H7 (cell line): ENCODE data around the gene CD1D. TPM values are rescaled to one million over a fixed set of nuclear protein-coding genes. Genes with fewer than 3 reads are reported as not detected.
"Not testable (repeated sequence)": the region's sequence is repeated elsewhere in the genome, so short reads cannot be mapped to it uniquely, and the experiment has no call there.

Experiments used
- DNase-seq: peaks from one replicate; pipeline ENCODE4 v3.0.0; 2012
- H3K27me3 ChIP-seq: 2 replicates; pipeline ENCODE4 v1.6.0; 2011; ENCODE audit warnings: mild to moderate bottlenecking, low read length; ENCODE audit not compliant: control insufficient read depth, insufficient read depth
- H3K36me3 ChIP-seq: replicated peaks from 2 replicates; pipeline ENCODE4 v1.5.1; 2011; ENCODE audit warnings: low read length; ENCODE audit not compliant: control insufficient read depth, insufficient read depth
- H3K4me3 ChIP-seq: 2 replicates; pipeline ENCODE4 v1.5.1; 2011; ENCODE audit warnings: low read depth, mild to moderate bottlenecking, control low read depth, low read length, moderate library complexity; ENCODE audit not compliant: insufficient read depth
- total RNA-seq: library from RNA; depleted of rRNA; stranded (reverse); fragments of >200 nt; shearing (Covaris generic); gene quantifications from 2 replicates; pipeline ENCODE4 v1.2.3, GENCODE V29; 2014

CD1D gene
- total RNA-seq, 1 experiment from 2014 or later: 5.9 TPM

GRCh38 chr1:158154501-158154900, 26.2 kb upstream of the CD1D start:
- Histone ChIP-seq H3K36me3 (no peaks in the 10 kb centered on the region), H3K4me3 (no peak overlapping the region), H3K27me3 (no peaks in the 10 kb centered on the region)
- DNase-seq: no peak

- H3K36me3 ChIP-seq: no peaks in the 10 kb centered on the region
- H3K27me3 ChIP-seq: no peaks in the 10 kb centered on the region
- no peak overlapping the region for H3K4me3 ChIP-seq
- no peak for DNase-seq
These were observed 25.0 kb upstream of the CD1D start for GRCh38 chr1:158155673-158156072.

- Histone ChIP-seq H3K4me3 (no peak overlapping the region), H3K27me3 (no peaks in the 10 kb centered on the region; the same call in 1 of the 2 replicates), H3K36me3 (no peaks in the 10 kb centered on the region)
- DNase-seq: no peak
These were observed 21.1 kb upstream of the CD1D start for GRCh38 chr1:158159597-158159996.

DNA sequence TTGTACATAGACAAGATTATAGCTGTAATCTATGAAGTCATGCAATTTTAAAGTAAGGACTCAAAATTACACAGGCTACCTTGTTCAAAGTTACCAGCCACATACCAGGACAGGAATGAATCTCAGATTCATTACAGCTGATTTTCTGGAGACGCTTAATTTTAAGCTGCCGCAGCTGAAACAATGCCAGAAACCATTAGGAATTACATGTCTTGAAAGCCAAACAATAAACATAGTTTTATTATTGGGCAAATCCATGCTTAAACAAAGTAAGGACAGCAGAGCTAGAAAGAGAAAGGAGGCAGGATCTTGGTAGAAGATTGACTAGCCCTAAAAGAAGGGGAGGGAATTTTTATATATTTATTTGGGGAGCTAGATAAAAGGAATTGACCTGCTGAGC, 19.2 kb upstream of the CD1D start:
- Histone ChIP-seq H3K4me3 (no peak overlapping the region), H3K27me3 (no peaks in the 10 kb centered on the region; the same call in 1 of the 2 replicates), H3K36me3 (no peaks in the 10 kb centered on the region)
- DNase-seq: no peak

GRCh38 chr1:158163000-158163947, 17.4 kb upstream of the CD1D start:
- Histone ChIP-seq H3K4me3 (no peak overlapping the region), H3K36me3 (no peaks in the 10 kb centered on the region), H3K27me3 (no peaks in the 10 kb centered on the region; the same call in 1 of the 2 replicates)
- no peak for DNase-seq

DNA sequence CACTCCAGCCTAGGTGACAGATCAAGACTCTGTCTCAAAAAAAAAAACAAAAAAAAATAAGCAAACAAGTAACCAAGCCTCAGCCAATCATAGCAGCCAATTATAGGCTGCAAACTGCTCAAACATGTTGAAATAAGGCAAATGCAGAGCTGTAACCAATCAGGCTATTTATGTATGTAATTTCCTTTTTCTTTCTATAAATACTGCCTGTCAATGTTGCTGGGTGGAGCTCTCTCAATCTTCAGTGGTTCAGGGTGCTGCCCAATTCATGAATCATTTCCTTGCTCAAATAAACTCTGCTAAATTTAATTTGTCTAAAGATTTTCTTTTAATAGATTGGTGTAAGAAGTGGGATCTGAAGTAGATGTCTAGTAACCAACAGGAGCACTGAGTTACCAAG, 11.6 kb upstream of the CD1D start:
- Histone ChIP-seq H3K27me3 (no peaks in the 10 kb centered on the region; the same call in 1 of the 2 replicates), H3K36me3 (no peaks in the 10 kb centered on the region), H3K4me3 (no peak overlapping the region)
- no peak for DNase-seq

DNA sequence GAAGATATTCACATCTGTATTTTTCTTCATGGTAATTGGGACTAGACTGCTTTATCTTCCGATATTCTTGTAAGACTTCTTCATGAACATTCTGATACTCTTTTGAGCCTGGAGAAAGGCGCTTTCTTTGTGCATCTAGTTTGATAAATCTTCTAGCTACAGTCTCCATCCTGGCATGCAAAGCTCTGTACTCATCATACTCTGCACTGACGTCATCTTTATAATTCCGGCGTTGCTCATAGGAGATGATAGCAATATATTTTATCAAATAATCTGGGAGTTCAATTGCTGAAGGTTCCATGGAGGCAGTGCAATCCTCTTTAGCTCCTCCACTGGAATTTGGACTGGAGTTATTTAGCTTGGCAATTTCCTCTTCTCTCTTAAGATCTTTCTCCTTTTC, 4.8 kb upstream of the CD1D start:
- DNase-seq, H3K4me3 ChIP-seq, H3K36me3 ChIP-seq: not testable (repeated sequence)
- peaks cover 46% of the 10 kb centered on the region for H3K27me3 ChIP-seq

DNA sequence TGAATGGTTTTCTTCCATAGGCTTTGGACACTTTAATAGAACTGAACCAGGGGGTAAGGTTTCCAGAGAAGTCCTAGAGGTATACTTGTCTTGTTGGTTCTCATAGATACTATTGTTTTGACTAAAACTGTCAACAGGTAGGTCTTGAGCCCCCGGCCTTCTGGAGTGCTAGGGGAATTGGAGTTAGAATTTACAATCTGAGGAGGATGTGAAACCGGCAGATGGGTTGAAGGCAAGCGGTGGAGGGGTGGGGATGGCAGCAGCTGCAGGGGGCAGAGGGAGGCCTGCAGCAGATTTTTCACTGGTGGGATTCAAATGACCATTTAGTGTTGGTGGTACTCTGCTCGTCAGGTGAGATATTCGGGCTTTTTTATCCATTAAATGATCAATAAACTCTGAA, 4.3 kb upstream of the CD1D start:
- Histone ChIP-seq H3K4me3 (no peak overlapping the region), H3K27me3 (peaks cover 51% of the 10 kb centered on the region), H3K36me3 (no peaks in the 10 kb centered on the region)
- no peak for DNase-seq

DNA sequence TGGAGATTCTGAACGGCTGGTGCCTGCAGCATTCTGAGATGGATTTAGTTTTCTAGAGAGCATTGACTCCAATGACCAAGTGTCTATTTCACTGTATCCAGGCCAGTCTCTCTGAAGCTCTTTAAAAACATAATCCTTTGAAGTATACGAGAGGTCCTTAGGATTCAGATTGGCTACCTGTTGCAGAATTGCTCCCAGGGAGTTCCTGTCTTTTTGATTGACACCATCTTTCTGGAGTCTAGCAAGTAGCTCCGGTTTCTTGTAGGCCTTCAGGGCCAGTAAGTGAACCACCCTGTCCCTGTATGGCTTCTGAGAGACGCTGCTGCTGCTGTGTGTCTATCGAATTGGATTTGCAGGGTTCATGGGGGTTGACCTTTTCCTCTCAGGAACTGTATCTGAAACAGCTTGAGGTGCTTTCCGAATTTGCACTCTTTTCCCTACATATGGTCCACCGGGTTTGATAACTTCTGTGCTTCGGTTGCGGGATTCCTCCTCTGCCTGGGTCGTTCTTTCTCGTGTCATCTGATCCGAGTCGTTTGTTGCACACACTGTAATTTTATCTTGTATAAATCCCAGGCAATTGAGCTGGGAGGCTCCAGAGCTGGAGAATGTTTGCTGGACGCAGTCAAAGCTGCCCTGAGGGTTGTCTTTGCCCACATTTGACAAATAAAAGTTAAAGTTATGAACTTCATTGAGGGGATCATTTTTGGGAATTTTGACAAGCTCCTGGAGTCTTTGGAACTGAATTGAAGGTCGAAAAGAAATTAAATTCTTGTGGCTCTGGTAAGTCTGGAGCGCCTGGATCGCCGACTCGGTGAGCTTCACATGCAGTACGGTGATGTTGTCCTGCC, 3.6 kb upstream of the CD1D start:
- Histone ChIP-seq H3K4me3 (peak overlapping the region; percentile 29), H3K27me3 (peaks cover 58% of the 10 kb centered on the region)
- not testable (repeated sequence) for DNase-seq, H3K36me3 ChIP-seq

DNA sequence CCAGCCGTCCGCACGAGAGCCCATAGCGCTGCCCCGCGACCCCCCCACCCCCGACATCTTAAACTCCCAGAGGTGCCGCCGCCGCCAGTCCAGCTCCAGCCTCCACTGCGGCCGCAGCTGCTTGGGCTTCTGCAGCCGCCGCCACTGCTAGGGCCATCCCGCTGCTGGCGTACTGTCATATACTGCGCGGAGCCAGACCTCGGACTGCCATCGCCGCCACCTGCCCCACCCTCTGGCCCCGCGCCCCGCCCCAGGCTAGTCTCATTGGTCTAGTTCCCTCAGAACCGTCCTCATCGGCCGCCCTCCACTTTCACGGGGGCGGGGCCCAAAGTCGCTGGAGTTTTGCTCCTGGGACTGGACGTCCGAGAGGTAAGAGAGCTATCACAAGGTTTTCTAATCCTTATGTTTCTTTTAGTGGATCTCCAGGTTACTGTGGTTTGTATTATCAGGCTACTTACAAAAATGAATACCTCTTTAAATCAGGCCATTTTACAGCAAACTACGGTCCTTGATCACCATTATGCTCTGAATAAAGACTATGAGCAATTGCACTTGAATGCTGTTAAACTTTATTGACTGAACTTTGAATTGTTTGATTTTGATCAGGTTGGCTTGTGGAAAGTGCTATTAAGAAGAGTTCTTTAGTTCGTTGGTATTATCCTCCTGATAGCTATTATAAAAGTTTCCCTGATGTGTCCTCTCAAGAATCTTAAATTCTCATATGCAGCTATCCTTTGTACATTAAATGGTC, 2.8 kb upstream of the CD1D start:
- peak; percentile 92 for DNase-seq
- H3K27me3 ChIP-seq: peaks cover 66% of the 10 kb centered on the region
- no peaks in the 10 kb centered on the region for H3K36me3 ChIP-seq
- peak overlapping the region; percentile 29 for H3K4me3 ChIP-seq

GRCh38 chr1:158179301-158180041, 1.2 kb upstream of the CD1D start:
- H3K4me3 ChIP-seq: no peak overlapping the region
- peaks cover 81% of the 10 kb centered on the region for H3K27me3 ChIP-seq
- no peak for DNase-seq
- H3K36me3 ChIP-seq: no peaks in the 10 kb centered on the region

- Histone ChIP-seq H3K36me3 (no peaks in the 10 kb centered on the region), H3K4me3 (peak overlapping the region; percentile 73), H3K27me3 (peaks cover 78% of the 10 kb centered on the region)
- DNase-seq: no peak
These were observed 855 bp downstream of the CD1D start for GRCh38 chr1:158181577-158181922.

GRCh38 chr1:158185770-158186169, 5.1 kb downstream of the CD1D start:
- H3K36me3 ChIP-seq: no peaks in the 10 kb centered on the region
- peak; percentile 64 for DNase-seq
- no peak overlapping the region for H3K4me3 ChIP-seq
- peaks cover 39% of the 10 kb centered on the region for H3K27me3 ChIP-seq

GRCh38 chr1:158186180-158186579, 5.5 kb downstream of the CD1D start:
- no peak for DNase-seq
- Histone ChIP-seq H3K27me3 (peaks cover 35% of the 10 kb centered on the region), H3K4me3 (no peak overlapping the region), H3K36me3 (no peaks in the 10 kb centered on the region)
